EL (cell line): ENCODE data around the gene IQGAP3.

Experiments
- DNase-seq: peaks from one replicate; pipeline ENCODE4 v3.0.0-alpha.2; 2016

Gene IQGAP3

DNA sequence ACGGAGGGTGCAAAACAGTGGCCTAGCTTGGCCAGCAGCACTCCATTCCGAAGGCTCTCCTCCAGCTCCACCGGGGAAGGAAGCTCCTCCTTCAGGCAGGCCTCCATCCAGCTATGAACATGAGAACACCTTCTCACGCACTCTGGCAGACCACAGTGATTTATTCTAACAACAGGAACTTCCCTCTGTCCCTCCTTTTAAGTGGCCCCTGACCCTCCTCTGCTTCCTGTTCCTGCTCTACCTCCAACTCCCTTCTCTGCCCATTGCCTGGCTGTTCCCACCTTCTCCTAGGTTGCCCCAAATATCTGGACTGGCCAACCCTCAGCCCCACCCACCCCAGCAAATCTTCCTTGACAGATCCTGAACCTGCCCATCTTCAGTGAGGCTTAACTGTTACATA is 5.9 kb downstream of the IQGAP3 start:
- no peak for DNase-seq

DNA sequence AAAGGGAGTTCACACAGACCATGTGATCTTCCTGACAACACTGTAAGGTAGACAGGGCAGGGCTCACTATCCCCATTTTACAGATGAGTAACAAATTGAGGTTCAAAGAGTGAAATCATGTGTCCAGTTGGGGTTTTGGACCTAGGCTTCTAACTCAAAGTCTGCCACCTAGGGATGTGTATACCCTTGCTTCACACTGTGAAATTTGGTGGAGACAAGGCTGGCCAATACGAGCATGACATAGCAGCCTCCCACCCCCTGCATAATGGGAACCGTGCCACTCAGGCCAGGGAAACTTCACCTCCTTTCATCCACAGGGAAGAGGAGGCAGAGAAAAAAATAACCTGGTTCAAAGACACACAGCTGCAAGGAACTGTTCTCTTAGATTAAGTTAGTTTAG is 6.8 kb downstream of the IQGAP3 start:
- DNase-seq: no peak

DNA sequence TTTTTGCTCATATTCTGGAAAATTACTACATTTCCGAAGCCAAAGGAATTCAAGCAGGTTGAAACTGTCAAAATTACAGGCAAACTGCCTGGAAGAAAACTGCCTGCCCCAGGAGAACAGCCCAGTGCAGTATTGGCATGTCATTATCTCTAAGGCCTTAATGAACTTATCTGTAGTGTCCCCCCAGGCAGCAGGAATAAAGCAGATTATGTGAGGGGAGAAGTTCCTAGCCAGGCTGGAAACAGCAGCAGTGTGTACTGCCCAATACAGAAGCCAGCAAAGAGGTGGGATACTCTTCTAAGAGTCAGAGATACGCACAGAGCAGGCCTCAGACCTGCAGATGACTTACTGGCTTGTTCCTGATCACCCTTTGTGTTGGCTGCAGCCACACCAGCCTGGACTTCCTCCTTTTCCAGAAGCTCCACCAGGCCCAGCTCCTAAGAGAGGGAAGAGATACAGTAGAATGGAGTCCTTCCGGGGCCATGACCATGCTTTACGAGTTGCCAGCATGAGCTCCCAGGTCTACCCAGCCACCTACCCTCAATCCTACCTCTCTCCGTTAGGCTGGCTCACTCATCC is 11.7 kb downstream of the IQGAP3 start:
- DNase-seq: no peak

DNA sequence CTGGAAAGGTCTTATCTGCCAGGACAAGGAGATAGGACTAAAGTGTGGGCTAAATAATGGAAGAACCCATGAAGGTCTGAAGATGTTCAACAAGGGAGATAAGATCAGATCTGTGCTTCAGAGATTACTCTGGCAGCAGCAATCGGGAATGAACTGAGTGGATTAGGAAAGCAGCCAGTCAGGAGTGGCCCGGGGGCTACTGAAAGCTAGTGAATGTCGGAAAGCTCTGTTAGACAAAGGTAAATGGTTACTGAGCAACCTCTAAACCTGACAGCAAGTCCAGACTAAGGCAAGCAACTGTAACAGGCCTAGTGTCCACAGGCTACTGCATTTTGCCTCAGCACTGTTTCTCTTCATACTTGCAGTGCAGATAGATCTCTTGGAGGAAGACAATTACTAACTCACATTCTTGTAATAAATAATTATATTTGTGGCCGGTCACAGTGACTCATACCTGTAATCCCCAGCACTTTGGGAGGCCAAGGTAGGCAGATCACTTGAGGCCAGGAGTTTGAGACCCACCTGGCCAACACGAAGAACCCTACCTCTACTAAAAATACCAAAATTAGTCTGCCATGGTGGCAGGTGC is 12.5 kb downstream of the IQGAP3 start:
- DNase-seq: no peak

DNA sequence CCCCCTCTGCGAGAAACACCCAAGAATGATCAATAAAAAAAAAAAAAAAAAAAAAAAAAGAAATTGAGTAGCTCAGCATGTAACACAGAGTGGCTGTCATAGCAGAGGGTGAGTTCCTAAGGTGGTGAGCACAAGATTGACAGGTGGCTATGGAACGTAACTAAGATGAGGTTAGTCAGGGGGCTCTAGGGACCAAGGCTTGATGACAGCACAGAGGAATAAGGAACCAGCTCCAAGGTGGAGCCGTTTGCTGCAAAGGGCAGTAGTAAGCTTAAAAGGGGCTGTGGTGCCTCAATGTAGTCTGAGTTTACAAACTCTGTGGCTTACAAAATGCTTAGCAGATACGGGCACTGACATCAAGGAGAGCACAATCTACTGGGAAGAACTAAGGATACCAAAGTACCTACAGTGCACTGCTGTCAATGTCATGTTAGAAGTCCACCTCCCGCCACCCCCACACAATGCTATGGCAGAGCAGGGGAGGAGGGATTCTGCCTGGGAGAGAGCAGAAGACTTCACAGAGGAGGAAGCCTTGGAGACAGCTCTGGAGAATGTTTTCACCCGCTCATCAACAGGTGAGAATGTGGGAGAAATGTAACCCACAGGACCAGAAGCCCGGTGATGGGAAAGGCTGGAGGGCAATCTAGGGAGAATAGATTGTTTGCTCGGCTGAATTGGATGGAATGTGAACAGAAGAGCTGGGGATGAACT is 13.1 kb downstream of the IQGAP3 start:
- no peak for DNase-seq

DNA sequence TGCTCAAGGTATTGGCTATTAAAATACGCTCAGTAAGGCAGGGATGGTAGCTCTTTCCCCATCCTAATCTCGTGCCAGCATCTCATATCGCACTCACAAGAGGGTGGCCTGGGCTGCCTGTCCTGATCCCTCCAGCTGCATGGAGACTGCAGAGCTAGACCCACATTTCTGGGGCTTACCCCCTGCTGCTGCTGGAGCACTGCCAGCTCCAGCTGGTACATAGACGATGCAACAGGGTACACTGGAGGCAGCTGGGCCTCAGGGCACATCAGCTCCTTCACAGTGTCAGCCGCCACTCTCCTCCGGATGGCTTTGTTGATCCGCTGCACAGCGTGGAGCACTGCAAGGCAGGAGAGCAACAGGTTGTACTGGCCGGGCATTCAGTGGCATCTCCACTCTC is 16.0 kb downstream of the IQGAP3 start:
- no peak for DNase-seq

DNA sequence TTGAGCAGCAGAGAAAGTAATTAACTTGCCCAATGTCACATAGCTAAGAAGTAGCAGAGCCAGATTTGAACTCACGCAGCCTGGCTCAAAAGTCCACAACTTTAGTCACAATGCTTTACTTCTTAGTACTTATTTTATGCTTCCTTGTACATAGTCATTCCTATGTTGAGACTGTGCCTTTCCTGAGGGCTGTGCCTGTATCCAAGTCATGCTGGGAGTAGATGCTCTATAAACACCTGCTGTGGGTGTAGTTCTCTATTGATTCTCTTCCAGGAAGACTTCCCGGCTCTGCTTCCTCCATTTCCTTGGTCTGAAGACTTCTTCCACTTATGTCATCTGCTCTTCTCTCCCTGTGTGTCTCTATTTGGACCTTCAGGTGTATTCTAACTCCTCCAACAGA is 16.6 kb downstream of the IQGAP3 start:
- no peak for DNase-seq

DNA sequence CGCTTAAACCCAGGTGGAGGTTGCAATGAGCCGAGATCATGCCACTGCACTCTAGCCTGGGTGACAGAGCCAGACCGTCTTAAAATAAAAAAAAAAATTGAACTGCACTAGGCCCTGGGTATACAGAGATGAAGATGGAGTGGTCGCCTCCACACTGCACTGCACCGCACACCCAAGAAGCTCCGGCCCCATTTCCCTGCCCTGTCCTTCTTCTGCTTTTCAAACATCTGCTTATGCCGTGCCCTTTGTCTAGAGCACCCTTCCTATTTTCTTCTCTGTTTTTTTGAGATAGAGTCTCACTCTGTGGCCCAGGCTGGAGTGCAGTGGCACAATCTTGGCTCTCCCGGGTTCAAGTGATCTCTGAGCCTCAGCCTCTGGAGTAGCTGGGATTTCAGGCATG is 17.4 kb downstream of the IQGAP3 start:
- no peak for DNase-seq

DNA sequence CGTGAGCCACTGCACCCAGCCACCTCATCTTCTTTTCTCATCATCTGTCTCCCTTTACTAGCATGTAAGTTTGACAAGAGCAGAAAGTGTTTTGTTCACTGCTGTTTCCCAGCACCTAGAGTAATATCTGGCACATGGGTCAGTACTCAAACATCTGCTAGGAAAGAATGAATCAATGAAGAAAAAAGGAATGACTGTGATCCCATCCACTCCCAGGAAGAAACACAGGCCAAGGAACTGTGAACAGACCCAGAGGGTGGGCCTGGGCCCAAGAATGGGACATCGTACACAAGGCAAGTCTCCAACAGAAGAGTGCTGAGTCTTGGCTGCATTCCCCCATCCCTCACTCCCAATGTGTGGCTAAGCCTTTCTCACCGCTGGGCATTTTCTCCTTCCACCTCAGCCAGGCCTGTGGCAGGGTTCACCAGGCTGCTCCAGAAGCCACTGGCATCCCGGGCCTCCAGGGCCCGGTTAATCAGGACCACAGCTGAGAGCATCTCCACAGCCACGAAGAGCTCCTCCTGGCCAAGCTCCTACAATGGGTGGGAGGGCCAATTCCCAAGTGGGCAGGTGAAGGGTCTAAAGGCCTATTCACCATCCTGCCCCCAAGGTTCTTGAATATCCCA is 18.4 kb downstream of the IQGAP3 start:
- DNase-seq: no peak

DNA sequence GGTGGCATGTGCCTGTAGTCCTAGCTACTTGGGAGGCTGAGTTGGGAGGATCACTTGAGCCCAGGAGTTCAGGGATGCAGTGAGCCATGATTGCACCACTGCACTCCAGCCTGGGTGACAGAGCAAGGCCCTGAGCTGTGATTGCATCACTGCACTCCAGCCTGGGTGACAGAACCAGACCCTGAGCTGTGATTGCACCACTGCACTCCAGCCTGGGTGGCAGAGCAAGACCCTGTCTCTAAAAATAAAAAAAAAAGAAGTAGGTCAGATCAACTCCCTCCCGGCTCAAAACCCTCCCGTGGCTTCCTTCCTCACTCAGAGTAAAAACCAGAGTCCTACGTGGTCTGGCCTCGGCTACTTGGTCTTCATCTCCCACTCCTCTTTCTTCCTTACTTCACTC is 19.4 kb downstream of the IQGAP3 start:
- DNase-seq: peak; percentile 17

DNA sequence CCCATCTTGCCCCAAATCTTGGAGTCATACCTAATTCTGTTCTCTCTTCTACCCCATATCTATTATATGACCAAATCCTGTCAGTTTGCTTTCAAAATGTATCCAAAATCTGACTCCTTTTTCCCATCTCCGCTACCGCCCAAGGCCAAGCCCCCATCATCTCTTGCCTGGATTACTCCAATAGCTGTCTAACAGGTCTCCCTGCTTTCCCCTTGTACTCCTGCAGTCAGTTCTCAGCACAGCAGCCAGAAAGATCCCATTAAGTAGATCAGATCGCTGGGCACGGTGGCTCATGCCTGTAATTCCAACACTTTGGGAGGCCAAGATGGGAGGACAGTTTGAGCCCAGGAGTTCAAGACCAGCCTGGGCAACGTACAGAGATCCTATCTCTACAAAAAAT is 19.8 kb downstream of the IQGAP3 start:
- no peak for DNase-seq

DNA sequence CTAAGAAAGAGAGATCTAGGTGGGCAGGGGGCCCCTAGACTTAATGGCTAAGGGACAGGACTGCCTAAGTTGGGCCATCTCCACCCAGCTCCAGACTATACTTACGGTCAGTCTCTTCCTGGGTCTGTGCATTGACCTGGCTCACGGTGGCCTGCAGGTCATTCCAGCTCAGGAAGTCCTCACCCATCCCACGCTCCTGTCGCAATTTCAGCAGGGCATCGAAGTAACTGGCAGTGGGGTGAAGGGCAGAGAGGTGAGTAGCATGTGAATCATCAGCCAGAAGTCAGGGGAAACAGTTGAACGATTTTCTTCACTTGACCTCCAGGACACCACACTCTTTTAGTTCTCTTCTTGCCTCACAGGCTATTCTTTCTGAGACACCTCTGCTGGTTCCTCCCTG is 20.5 kb downstream of the IQGAP3 start:
- DNase-seq: peak; percentile 32

DNA sequence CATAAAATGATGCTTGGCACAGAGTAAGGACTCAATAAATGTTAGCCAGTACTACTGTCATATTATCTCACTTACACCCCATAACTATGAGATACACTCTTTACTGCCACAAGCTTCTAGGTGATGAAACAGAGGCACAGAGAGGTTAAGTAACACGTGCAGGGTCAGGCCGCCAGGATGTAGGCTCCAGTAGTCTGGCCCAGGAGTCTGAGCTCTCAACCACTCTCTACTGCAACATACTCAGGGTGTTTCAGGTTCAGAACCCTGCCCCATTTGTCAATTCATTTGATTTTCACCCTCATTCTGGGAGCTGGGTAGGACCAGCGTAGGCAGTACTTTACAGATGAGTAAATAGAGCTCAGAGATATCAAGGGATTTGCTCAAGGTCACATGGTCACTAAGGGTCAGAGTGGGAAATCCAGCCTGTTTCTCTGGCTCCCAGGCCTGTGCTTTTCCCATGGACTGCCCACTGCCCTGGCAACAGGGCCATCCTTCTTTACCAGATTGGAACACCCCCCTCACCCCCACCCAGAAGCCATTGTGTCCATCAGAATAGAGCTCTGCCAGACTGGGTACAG is 21.2 kb downstream of the IQGAP3 start:
- DNase-seq: no peak

DNA sequence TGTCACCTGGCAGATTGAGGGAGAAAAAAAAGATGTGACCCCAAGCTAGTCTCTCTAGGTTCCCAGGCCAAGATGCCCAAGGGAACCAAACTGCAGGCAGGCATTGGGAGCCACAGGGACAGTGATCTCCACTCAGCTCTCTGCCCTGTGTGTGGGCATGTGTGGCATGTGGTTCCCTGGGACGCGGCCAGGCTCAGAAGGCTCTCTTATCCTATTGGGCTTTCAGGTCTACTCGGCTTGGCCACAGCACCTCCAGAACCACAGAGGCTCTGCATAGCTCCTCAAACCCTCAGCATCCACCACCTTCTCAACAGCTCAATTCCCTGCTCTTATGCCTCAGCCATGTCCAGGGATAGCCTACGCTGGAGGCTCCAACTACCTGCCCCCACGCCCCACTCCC is 22.0 kb downstream of the IQGAP3 start:
- no peak for DNase-seq

DNA sequence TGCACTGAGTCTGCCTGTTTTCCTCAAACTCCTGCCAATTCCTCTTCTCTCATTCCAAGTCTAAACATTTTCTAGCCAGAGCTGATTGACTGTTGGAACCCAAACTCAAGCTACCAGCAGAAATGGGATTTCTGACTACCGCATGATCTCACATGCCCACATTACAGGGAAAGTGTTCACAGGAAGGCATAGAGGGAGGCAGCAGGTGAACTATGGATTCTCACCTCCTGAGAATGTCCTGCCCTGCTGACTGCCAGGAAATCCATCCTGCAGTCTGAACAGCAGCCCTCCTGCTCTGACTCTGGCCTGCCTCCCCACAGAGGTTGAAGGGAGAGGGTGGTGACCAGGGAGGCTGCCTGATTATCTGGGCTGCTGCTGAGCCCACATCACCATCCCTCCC is 22.5 kb downstream of the IQGAP3 start:
- DNase-seq: no peak

DNA sequence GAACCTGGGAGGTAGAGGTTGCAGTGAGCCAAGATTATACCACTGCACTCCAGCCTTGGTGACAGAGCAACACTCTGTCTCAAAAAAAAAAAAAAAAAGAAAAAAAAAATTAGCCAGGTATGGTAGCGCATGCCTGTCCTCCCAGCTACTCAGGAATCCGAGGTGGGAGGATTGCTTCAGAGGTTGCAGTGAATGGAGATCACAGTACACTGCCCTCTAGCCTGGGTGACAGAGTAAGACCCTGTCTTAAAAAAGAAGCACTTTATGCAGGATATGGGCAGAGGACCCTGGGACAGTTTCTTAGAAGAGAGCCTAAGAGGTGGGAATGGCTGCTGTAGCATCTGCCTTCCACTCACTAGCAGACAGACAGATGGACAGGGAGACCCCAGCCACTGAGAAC is 23.0 kb downstream of the IQGAP3 start:
- no peak for DNase-seq

DNA sequence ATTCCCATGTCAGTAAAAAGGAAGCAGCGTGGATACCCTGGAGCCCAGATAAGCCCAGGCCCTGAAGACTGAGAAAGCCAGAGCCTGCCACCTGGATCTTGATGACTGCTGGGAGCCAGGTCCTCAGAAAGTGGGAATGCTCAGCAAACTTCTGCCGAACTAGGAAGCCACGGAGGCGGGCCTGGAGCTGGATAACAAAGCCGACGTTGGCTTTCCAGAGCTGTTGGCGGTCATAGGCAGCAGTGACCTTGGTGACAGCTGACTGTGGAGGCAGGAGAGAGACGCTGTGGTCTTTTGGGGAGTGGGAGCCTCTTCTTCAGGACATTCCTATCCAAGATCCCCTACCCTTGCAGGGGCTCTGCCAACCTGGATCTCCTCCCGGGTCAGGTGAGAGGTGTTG is 24.4 kb downstream of the IQGAP3 start:
- DNase-seq: no peak

DNA sequence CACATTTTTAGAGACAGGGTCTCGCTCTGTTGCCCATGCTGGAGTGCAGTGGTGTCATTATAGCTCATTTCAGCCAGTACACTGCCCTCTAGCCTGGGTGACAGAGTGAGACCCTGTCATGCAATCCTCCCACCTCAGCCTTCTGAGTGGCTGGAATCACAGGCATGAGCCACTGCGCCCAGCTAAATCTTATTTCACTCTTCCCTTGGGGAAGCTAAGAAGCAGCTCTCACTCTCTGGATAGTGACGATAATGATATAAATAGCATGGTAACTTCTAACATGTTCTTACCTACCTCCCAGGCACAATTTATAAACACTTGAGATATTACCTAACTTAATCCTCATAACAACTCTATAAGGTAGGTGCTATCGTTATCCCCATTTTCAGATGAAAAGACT is 24.9 kb downstream of the IQGAP3 start:
- DNase-seq: no peak

DNA sequence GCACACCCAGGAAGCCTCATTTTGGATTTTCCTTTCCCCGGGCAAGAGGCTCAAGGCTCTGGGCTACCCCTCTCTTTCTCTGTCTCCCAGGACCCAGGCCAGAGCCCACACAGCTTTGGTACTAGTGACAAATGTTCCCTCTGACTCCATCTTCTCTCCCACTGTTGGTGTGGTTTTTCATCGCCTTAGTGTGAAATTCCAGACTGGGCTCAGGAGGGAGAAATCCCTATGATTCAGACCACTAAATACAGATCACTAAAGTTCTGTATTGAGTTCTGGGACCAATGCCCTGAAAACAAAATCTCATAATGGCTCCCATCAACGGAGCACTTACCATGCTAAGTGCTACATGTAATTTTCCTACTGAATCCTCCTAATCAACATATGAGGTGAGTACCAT is 26.1 kb downstream of the IQGAP3 start:
- no peak for DNase-seq

DNA sequence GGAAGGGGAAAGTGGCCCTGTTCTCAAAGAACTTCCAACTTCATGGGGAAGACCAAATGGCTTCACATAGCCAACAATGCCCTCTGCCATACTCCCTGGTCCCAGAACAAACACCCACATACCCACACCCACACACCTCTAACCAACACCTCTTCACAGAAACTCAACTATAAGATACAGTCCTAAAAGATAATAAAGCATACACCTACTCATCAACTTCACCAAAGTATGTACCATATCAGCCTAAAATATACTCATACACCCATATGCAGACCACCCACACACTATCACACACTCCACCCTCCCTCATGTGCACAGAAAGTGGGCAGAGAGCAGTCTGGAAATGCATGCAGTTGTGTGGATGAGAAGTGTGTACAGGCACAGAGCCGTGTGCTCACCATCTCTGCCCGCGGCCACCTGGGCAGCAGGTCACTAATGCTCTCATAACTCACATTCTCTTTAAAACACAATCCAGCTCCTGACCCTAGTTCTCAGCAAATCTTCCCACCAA is 27.7 kb downstream of the IQGAP3 start:
- DNase-seq: no peak

DNA sequence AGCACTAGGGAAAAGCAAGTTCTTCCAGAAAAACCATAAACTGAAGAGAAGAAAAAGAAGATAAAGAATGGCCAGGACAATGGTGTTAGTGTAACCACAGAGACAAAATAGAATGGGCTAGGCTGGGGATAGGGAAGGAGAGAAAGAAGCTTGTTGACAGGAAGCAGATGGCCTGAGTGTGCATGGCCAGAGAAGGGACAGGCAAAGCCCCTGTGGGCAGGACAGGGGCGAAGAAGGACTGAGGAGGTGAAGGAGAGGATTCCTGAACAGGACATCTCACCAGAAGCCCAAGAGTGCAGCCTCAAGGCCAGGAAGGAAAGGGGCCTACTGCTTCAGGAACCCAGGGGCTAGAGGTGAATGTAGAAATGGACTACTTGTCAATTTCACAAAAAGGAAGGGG is 29.3 kb downstream of the IQGAP3 start:
- no peak for DNase-seq

DNA sequence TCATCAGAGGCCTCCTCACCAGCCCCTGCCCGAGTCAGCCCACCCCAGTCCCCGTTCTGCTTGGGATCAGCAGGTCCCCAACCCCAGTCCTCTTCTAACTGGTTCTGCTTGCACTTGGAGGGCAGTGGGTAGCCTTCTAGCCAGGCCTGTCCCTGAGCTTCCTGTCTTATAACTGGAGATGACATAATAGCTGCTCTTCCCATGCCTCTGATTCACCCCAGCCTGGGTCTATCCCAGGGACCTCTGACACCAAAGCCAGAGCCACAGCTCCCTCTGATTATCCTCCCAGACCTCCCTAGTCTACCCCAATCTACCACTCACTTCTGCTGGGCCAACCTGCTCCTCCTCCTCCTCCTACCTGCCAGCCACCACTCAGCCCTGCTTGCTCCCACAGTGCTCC is 31.4 kb downstream of the IQGAP3 start:
- peak; percentile 40 for DNase-seq

DNA sequence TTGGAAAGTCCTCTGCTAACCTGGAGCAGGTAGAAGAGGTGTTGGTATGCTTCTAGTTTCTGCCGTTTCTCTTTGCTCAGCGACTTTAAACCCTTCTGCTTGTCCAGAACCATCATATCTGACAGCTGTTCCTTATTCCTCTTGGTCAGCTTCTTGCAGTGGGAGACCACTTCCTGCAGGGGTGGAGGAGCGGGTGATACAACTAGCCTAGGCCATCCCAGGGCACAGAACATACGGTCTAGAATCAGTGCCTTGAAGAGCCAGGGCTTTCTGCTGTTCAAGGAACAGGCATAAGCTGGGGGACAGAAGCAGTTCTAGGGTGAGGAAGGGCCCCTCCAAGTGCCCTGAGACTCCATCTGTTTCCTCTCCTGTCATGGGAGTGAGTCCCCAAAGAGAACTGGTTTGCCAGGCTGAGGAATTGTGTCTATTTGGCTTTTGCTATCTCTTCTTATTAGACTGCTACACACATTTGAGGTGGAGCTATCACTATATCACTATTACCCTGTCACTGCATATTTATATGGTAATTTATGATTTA is 32.5 kb downstream of the IQGAP3 start:
- DNase-seq: no peak
